Measurements from ENCODE around the gene RNF112. TPM values are rescaled to one million over a fixed set of nuclear protein-coding genes. Genes with fewer than 3 reads are reported as not detected.

RNF112 gene
- total RNA-seq, 1 donor from 2014 or later: 1.8 TPM

- Histone ChIP-seq H3K4me3 (no peak overlapping the region), H3K27me3 (ENCODE audit: low read depth) (no peaks in the 10 kb centered on the region), H3K27ac (peak overlapping the region; percentile 77), H3K4me1 (peaks cover 74% of the 10 kb centered on the region), H3K9me3 (no peaks in the 10 kb centered on the region), H3K36me3 (peaks cover 57% of the 10 kb centered on the region)
- DNase-seq (no peak), ATAC-seq (no peak)
- intact Hi-C loops (cut with DNase I): no loop called here
- no peak for TF ChIP-seq CTCF (IDR thresholded peaks at IDR 0.05)
Measured at GRCh38 chr17:19383681-19384470, 27.2 kb upstream of the RNF112 start.

- peak; percentile 74 for DNase-seq
- no peaks in the 10 kb centered on the region for H3K27me3 ChIP-seq (ENCODE audit: low read depth)
- no peaks in the 10 kb centered on the region for H3K9me3 ChIP-seq
- peak overlapping the region; percentile 77 for H3K27ac ChIP-seq
- TF ChIP-seq CTCF (IDR thresholded peaks at IDR 0.05): no peak
- peak; percentile 62 to 69 for ATAC-seq
- intact Hi-C loops (cut with DNase I): no loop called here
- H3K36me3 ChIP-seq: peaks cover 57% of the 10 kb centered on the region
- peaks cover 71% of the 10 kb centered on the region for H3K4me1 ChIP-seq
- H3K4me3 ChIP-seq: peak overlapping the region; percentile 51
Measured at GRCh38 chr17:19384723-19385391, 26.2 kb upstream of the RNF112 start.

GRCh38 chr17:19385521-19385983 lies 25.5 kb upstream of the RNF112 start:
- DNase-seq (no peak), ATAC-seq (no peak)
- H3K36me3 ChIP-seq: peaks cover 52% of the 10 kb centered on the region
- H3K27me3 ChIP-seq (ENCODE audit: low read depth): no peaks in the 10 kb centered on the region
- H3K4me3 ChIP-seq: peak overlapping the region; percentile 51
- peak overlapping the region; percentile 77 for H3K27ac ChIP-seq
- no peaks in the 10 kb centered on the region for H3K9me3 ChIP-seq
- TF ChIP-seq CTCF (IDR thresholded peaks at IDR 0.05): no peak
- peaks cover 70% of the 10 kb centered on the region for H3K4me1 ChIP-seq
- intact Hi-C loops (cut with DNase I): no loop called here

GRCh38 chr17:19386051-19386929 lies 24.7 kb upstream of the RNF112 start:
- Histone ChIP-seq H3K27me3 (ENCODE audit: low read depth) (no peaks in the 10 kb centered on the region), H3K36me3 (peaks cover 44% of the 10 kb centered on the region), H3K4me3 (peak overlapping the region; percentile 51), H3K27ac (peak overlapping the region; percentile 77), H3K9me3 (no peaks in the 10 kb centered on the region), H3K4me1 (peaks cover 70% of the 10 kb centered on the region)
- ATAC-seq (peak; percentile 55 to 63), DNase-seq (peak; percentile 85)
- intact Hi-C loops (cut with DNase I): no loop called here
- TF ChIP-seq CTCF (IDR thresholded peaks at IDR 0.05): no peak
